NOMO-1 treated with DMSO at 0.1 percent for 48 hours (cell line): ENCODE measurements around the gene PTPRT.

Source experiments
- DNase-seq: peaks from one replicate; lab custom pipeline; 2025; ENCODE audit not compliant: unreplicated experiment; lab: John Stamatoyannopoulos, UW

Gene PTPRT

DNA sequence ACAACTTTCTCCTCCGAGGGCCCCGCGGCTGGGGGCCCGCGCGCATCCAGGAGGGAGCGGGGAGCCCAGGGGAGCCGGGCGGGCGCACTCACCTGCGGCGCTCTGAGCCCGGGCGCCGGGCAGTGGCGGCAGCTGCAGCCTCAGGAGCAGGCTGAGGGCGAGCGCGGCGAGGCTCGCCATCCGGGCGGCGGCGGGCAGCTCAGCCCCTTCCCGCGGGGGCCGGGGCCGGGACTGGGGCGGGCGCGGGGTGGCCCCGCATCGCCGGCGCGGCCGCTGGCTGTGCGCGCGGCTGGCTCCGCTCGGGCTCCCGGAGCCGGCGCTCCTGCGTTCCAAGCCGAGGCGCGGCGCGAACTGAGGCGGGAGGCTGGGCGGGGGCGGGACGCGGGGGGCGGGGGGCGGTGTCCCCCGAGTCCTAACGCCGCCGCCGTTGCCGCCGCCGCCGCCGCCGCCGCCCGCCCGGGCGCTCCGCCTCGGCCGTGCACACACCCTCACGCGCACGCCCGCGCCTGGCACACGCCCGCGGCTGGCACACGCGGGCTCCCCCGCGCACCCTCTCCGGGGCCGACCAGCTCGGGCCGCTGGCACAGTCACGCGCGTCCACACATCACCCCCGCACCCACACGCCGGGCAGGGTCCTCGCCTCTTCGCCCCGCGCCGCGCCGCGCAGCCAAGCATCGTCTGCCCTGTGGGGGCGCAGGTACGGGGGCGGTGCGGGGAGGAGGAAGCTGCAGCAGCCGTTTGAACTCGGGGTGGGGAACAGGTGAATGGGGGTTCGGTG is at the start of gene PTPRT:
Gene PTPRT (minus strand): TSS at position 353 of the 778 bp plus-strand sequence. CDS start 173 bp downstream, at position 180.
- DNase-seq, result no peak

DNA sequence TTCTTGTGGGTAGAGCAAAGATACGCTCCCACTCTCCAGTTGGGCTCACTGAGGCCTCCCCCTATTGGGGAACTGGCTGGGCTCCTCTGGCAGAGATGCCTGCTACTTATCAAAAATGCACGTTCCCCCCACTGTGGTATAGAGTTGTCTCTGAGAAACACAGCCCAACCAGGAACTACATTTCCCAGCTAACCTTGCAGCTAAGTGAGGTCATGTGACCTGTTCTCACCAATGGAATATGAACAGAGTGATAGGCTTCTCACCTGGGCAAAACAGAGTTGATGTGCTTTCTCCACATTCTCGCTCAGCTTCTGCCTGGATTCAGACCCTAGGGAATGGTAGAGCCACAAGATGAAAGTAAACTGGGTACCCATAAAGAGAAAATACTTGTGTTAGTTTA is 49.1 kb upstream of the PTPRT start:
- no peak for DNase-seq

DNA sequence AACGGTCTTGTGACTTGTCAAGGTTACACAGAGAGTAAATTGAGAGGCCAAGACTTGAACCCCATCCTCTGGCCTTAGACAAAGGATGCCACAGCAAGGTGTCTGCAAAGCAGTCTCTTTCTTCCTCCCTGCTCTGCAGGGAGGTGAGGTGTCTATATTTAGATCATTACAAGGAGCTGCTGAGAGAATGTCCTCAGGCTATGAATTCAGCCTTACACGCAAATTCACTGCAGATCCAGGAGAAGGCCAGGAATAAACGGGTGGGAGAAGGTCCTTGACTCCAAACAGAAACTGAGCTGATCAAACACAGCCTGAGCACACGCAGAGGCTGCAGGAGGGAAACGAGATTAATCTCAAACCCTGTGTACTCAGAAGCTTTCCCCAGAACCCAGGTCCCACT is 48.6 kb upstream of the PTPRT start:
- no peak for DNase-seq

DNA sequence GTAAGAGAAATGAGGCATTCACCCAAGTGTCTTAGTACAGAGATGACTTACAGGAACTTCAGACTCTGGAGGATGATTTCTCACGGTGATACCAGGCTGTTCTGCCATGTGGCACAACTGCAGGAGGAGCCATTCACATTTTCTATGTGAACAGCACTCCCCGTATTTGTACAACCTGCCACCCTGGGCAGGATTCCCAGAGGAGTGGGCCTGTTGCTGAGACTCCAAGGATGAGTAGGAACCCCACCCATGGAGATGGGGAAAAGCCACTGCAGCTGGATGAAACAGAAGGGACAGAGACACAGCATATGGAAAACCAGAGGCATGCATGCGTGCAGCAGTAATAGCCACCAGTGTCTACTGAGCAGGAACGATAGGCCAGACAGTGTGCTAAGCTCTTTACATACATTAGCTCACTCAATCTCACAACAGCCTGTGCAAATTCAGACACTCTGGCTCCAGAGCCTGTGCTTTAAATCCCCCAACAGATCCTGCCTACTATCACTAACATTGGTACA is 48.0 kb upstream of the PTPRT start:
- DNase-seq, result no peak

DNA sequence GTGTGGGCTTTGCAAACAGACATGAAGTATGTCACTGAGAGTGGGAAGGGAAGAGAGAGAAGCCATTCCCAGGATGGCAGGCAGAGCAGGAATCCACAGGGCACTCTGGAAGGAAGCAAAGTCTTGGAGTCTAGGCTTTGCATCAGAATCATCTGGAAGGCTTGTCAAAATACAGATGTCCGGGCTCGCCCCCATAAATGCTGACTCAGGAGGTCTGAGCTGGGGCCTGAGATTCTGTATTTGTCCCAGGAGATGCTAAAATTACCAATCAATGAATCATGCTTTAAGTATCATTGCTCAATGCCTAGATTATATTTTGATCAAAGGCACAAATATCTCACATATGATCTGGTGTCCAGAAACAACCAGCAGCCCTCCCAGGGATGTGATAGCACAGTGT is 46.3 kb upstream of the PTPRT start:
- no peak for DNase-seq

DNA sequence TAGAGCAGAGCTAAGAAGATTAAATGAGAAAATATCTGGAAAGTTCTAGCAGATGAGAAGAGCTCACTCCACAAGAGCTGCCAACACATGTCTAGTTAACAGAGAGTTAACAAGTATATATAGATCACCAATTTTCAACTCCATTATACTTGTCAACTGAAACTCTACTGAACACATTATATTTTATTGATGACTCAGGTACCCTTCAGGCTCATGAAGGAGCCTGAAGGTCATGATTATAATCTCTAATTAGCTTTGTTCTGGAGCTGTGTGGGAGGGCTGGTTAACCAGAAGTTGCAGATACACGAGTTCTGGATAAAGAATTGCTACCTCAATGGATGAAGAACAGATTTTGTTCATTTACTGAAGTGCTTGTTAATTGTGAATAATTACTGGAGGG is 42.1 kb upstream of the PTPRT start:
- DNase-seq, result no peak

DNA sequence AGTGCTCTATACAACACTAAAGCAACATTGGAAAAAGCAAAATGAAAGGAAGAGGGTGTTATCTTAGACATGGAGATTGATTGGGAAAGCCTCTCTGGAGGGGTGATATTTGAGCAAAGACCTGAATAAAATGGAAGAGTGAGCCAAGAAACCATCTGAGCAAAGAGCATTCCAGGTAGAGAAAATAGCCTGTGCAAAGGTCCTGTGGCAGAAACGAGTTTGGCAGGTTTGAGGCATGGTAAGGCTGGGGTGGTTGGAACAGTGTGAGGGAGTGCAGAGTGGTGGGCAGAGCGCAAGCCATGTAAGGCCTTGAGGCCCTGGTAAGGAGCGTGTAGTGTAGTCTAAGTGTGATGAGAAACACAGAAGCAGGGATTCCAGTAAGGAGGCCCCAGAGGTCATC is 40.0 kb upstream of the PTPRT start:
- no peak for DNase-seq

DNA sequence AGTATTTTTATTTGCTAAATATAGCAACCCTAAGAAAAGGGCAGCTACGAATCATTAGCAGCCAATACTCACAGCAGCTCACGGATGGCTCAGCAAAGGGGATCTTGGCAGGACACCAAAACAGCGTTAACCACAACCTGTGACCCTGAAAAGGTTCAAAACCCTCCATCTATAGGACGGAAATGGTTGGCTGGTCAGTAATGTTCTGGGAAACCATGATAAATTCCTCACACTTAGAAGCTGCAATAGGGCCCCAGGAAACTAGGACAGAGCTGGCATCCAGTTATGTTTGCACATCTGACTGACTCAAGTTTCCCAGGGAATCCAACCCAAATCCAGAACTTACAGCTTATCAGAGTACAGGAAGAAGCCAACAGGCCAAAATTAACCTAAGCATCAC is 30.9 kb upstream of the PTPRT start:
- no peak for DNase-seq

DNA sequence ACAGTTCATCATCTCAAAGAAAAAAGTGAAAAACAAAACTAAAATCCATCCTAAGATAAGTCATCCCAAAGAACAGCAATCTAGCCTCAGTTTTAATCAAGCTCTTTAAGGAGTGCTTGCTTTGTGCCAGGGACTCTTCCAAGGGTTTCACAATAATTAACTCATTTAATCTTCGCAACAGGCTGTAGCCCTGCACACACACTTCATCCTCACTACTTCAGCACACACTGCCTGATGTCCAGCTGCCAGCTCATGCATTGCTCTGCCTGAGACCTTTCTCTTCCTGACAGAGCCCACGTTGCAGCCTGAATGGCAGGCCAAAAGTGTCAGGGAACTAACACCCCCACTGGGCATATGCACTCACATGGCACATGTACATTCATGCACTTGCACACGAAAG is 21.2 kb upstream of the PTPRT start:
- DNase-seq, result no peak

DNA sequence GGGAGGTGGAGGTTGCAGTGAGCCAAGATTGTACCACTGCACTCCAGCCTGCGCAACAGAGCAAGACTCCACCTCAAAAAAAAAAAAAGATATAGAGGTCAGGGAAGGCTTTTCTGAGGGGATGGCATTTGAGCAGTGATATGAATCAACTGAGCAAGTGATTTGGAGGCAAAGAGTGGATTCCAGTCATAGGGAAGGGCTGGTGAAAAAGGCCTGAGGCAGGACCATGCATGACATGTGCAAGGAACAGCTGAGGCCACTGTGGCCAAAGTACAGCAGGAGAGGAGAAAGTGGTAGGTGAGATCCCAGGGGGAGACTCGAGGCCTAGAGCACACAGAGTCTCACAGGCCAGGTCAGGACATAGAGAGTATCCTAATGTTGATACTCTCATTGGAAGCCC is 20.1 kb upstream of the PTPRT start:
- no peak for DNase-seq

DNA sequence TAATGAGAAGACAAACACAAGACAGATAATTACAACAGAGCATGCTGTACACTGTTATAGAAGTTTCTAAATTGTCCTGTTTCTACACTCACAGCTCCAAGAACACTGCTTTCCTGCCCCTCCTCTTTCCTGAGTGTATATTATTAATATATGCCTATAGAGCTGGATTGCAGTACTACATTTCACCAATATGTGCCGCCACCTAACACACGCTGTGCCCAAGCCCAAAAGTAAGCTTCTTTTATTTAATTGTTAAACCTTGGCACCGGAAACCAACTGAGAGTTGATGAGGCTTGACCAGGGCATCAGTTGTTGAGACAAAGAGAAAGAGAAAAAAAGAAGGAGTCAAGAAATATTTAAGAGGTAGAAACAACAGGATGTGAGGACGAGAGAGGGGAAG is 16.0 kb upstream of the PTPRT start:
- no peak for DNase-seq

DNA sequence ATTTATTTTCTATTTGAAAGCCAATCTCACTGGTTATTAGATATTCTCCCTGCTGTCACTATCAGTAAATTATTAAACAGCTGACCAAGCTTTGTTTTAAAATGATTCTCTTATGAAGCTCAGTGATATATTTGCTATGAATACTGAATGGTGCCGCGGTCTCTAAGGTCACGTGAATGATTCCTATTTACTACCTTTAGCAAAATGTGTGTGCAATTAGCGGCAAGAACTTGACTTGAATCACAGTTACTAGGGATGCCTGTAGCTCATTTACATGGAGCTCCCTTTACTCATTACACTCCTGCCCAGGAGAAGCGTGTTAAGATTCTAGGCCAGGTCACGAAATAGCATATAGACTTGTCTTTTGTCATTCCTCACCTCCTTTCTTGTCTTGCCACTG is 12.4 kb upstream of the PTPRT start:
- no peak for DNase-seq

DNA sequence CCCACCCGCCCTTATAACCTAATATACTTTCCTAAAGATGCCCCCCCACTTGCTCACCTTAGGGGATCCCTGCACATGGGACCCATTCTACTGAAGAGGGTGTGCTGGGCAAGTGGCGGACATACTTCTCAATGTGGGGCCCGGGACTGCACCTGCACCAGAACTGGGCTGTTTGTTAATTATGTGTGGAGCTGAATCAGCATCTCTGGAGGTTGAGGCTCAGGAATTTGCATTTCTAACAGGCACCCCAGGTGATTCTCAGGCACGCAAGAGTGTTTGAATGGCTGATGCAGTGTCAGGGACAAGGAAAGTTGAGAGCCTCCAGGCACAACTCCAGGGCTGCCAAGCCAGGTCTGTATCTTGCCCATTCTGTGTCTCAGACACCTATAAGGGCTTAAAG is 8.9 kb upstream of the PTPRT start:
- no peak for DNase-seq

DNA sequence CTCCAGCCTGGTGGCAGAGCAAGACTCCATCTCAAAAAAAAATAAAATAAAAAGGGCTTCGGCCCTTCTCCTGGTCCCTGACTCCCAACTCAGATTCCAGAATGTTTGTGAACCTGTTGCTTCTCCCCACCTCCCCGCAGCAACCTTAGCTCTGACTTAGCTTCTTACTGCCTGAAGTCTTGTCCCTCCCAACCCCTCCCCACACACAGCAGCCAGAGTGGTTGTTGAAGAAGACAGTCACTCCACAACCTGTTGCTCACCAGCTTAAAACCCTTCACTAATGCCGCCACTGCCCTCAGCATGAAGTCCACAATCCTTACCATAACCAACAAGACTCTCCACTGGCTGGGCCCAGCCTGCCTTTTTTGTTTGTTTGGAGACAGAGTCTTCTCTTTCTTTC is 6.5 kb upstream of the PTPRT start:
- no peak for DNase-seq

DNA sequence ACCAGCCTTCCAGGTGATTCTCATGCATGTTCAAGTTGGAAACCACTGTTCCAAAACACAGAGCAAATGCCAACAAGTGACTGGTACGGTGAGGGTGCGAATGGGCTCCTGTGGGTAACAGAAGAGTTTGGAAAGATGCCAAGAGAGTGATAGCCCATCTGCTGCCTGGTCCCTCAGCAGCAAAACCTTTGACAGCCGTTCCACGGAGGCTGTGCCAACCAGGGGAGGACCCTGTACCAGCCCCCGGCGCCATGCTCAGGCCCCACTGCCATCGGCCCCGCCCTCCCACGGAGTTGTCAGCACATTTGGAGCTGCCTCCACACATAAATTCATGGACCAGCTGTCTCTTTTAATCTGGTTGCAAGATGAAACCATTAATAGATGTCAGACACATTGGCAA is 4.4 kb upstream of the PTPRT start:
- DNase-seq, result no peak

DNA sequence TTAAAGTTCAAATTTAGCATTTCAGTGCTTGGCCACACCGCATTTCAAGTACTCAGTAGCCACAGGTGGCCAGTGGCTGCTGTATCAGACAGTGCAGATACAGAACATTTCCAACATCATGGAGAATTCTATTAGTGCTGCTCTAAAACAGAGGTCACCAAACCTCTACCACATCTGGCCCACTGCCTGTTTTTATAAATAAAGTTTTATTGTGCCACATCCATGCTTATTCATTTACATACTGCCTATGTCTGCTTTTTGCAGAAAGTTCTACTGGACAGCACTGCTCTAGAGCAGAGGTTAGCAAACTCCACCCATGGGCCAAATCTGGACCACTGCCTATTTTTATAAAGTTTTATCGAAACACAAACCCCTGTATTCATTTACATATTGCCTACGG is 3.7 kb upstream of the PTPRT start:
- DNase-seq, result no peak

DNA sequence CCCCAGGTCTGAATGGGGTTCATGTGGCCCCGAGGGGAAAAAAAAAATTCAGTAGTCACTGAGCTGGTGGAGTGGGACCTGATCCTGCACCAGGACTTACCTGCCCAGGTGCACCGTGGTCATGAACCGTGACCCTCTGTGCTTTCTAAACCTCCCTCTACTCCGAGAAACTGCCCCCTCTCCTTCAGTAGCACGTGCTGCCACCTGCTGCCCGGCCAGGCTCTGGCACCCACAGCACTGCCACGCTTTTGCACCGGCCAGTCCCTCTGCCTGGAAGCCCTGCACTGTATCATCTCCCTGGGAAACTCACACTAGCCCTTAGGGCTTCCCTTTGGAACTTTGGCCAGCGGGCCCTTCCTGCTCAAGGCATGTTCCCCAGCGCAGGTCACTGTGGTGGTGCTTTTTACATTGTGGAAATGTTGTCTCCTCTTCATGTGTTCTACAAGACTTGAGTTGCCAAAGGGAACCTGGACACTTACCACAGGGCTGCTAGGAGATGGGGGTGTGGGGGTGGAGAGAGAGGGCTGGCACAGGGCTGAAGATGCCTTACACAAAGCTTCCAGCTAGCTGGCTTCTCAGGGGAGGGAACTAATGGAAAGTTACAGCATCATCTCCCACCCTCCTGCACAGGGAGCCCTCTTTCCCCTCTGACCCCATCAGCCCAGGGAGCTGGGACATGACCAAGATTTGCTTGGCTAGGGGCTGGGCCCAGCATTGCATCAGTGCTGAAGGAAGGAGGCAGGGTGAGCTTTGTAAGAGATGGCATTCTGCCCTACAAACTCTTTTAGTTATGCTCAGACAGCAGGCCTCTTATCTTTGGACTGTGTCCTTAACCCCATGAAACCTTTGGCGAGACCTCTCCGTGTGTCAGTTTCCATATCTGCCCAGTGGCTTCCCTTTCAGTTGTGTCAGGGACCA is 2.5 kb upstream of the PTPRT start:
- DNase-seq, result no peak

DNA sequence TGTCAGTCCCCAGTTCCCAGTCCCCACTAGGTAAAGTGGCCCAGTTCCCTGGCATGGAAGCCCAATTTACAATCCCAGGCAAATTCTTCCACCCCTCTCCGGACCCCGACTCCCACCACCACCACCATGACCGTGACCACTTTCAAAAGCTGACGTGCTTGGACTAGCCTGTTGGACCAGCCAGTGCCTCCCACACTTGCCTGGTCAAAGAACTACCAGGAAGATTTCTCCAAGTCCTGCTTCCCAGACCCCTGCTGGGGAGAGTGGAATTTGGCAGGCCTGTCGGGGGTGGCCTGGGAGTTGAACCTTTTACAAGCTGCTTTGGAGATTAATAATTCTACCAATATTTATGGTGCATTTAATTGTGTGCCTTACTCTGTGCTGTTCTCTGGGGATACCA is 1.4 kb upstream of the PTPRT start:
- no peak for DNase-seq

DNA sequence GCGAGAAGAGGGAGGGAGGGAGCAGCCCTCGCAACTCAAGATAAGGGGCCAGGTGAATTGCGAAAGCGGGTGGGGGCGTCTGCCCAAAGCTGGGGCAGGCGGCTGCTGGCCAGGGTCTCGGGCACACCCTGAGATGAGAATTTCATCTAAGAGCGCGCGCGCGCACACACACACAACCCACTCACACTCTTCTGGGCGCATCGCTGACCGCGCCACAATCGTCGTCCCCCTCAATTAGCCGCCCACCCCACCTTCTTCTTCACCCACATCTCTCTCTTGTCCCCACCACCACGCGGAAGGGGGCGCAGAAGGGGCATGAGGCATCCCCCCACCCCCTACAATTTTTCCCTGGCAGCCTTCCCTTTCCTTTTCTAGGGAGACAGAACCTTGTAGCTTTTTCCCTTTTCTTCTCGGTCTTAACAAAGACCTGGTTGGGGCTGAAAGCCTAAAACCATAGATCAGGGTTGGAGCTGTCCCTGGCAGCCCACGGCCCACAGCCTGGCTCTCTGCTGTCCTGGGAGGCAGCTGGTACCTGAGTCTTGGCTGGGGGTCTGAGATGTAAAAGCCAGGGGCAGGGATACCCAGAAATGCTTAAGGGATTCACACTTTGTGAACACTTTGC is 737 bp upstream of the PTPRT start:
- no peak for DNase-seq

DNA sequence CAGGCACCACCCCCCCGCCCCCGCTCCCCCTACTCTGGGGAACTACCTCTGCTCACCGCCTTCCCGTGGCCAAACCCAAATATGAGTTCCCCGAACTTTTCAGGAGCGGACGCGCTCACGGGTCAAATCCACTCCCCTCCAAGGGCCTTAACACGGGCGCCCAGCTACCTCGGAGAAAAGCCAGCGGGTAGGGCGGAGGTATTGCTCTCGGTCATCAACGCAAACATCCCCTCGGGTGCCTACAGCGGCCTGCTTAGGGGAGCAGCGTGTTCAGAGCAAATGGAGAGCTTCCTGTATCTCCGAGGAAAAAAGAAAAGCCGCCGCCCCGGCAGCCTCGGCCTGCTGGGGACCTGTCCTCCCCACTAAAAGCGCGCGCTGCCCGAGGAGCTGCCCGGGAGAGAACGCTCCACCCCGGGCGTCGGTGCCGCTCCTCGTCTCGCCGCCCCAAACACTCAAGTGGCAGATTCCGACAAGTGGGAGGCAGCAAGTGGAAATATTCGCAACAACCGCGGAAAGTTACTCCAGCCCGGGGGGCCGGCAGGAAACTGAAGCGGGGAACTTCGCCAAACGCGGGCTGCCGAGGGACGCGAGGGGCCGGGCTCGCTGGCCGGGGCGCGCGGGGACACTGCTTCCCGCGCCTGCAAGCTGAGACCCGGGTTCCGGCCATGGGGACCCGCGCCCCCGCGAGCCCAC is 699 bp downstream of the PTPRT start:
- DNase-seq, result no peak

DNA sequence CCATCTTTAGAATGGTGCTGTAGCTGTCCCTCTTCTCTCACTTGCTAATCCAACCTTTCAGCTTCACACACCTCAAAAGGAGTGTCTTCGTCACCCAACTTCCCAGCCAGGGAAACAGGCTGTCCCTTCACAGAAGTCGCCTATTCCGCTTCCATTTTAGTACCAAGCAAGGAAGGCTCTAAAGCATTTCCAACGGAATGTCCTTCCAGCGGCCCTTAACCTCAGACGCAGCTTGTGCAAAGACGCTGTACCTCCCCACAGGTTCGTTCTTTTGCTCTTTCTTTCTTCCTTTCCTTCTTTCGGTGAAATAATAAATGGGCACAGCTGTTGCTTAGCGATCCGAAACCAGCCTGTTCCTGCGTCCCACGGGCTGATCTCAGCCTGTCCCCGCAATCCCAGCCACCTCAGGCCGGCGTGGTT is 1.5 kb downstream of the PTPRT start:
- no peak for DNase-seq
